GM19397 (cell line): ENCODE data around the gene FGF14.

ENCODE experiments used
- ATAC-seq: cut with Tn5 transposase; IDR thresholded peaks from one replicate; pipeline ENCODE4 v1.9.1; 2021; ENCODE audit warnings: mild to moderate bottlenecking, moderate library complexity; ENCODE audit not compliant: unreplicated experiment

FGF14 gene

DNA sequence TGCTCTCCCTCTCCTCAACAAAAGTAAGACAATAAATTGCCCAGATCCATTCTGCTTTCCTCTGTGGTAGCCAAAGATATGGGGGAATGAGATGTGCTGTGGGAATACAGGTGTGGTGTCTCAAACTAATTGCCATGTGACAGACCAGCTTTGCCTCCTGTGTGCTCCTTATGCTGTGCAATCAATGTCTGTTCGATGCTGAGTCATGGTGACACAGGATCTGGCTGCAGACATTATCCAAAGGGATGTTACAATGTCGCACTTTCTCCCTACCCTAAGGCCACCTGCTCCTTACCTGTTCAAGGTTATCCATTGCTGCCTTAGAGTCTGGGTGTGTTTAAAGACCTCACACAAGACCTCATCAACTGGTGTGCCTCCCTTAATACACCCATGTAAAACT, 32.5 kb downstream of the FGF14 start:
- no peak for ATAC-seq

DNA sequence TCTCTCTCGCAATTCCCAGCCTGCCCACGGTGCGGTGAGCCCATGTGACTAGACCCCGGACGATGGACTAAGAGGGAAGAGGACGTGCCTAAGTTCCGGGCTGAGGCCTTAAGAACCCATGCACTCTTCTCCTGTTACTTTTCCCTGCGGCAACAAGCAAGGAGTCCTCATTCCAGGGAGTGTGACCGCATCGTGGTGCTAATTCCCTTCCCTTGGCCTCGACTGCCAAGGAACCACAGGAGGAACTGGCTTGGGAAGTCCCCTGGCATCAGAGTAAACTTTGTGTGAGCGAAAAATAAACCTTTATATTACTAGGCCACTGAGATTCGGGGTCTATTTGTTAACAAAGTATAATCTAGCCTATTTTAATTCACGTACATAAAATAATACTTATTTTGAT, 34.0 kb downstream of the FGF14 start:
- ATAC-seq: no peak

- ATAC-seq: no peak
Observed at GRCh38 chr13:102361113-102361512, 40.7 kb downstream of the FGF14 start.

GRCh38 chr13:102359264-102359663, 42.6 kb downstream of the FGF14 start:
- no peak for ATAC-seq

GRCh38 chr13:102355251-102355650, 46.6 kb downstream of the FGF14 start:
- no peak for ATAC-seq

GRCh38 chr13:102354011-102354410, 47.8 kb downstream of the FGF14 start:
- ATAC-seq: no peak

DNA sequence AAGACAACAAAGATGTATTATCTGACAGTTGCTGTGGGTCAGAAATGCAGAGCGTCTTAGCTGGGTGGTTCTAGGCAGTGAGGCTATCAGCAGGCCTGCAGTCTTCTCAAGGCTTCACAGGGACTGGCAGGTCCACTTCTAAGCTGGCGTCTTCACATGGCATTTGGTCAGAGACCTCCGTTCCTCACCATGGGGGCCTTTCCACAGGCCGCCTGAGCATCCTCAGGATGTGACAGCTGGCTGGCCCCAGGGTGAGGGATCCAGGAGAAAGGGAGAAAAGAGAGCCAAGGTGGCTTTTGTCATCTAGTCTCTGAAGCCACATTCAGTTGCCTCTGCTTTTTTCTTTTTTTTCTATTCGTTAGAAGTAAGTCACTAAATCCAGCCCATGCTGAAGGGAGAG, 50.3 kb downstream of the FGF14 start:
- no peak for ATAC-seq

DNA sequence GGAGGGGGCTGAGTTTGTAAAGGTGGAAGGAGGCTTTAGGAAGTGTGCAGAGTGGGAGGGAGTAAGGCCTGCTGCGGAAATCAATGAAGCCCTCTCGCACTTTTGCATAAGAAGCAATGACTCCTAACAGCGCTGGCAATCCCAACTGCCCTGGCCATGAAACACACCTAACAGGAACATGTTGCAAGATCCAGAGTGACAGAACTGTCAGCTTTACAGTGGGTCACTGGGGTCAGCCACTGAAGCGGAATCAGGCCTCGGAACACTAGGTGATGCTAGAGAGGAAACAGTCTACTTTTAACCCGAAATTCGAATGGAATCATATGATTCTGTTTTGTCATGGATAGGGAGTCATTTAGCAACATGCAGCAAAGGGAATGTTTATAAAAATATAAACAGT, 54.4 kb downstream of the FGF14 start:
- no peak for ATAC-seq

- ATAC-seq: no peak
Observed at GRCh38 chr13:102346769-102347168, 55.1 kb downstream of the FGF14 start.

DNA sequence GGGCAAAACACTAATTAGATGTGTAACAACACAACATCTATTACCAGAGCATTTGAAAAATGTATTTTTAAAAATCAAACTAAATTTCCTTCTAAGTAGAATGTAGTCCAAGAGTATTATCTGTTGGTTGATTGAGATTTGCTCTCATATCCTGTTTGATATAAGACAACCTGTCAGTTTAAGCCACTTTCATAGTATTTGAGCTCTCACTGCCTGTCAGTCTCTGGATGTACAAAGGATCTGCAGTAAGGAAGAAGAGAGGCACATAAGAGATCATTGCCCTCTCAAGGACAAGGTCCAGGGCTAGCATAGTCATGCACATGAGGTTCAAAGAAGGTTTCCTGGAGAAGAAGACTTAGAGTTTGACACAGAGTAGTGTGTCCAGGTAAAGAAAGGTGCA, 57.4 kb downstream of the FGF14 start:
- ATAC-seq: no peak

GRCh38 chr13:102333320-102334198, 68.3 kb downstream of the FGF14 start:
- ATAC-seq: no peak

DNA sequence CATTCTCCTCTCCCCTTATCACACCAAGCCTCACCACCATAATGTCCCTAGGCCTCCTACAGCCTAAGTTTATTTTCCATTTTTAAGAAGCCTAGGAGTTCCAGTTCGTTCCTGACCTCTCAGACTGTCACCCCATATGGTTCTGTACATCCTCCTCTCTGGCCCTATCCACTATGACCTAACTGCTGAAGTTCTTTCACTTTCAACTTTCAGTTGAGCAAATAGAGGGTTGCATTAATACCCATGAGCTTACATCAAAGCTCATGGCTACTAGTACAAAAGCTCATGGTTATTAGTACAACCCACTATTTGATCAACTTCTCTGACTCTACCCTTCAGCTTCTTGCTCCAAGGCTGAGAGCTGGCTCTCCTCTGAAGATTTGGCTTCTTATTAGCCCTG, 72.9 kb downstream of the FGF14 start:
- ATAC-seq: peak; percentile 72

- no peak for ATAC-seq
Observed at GRCh38 chr13:102327119-102327617, 74.7 kb downstream of the FGF14 start.

DNA sequence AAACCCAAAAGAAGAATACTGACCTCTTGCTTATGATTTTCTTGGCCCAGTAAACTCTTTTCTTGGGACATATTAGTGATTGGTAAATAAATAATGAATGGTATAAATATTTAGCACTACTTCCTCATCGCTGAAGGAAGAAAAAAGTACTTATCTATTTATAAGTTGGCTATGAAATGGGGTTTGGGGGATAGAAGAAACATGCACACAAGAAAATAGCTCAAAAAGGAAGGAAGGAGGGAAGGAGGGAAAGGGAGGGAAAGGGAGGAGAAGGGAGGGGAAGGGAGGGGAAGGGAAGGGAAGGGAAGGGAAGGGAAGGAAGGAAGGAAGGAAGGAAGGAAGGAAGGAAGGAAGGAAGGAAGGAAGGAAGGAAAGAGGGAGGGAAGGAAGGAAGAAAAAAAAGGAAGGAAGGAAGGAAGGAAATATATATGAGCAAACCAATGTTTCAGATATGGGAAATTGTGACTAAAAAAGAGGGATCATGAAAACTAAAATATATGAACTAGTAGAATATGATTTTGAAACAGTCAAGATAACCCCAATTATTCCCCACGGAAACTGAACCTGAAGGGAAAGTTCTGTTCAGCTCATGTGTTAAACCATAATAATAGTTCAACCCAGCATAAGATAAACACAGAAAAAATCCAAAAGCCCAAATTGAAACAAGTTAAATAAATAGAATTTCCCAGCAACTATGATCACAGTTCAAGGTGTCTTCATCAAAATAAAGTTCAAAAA, 75.3 kb downstream of the FGF14 start:
- no peak for ATAC-seq

GRCh38 chr13:102325321-102325720, 76.5 kb downstream of the FGF14 start:
- no peak for ATAC-seq

DNA sequence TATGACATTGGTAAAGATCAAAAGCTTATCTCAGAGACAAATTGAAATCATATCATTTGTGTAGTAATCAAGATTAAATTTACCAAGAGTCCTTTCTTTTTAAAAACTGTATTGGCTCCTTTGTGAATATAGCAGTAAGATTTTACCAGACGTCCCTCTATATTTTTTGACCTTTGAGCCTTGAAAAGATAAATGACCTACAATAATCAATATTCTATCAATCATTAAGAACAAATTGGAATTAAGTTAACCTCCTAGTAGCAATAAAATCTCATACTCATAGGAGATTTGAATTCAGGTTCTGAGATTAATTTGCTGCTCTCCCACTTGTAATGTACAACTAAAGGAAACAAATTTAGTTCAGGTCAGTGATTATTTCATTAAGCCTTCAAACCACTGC, 78.3 kb downstream of the FGF14 start:
- no peak for ATAC-seq

- no peak for ATAC-seq
Observed at GRCh38 chr13:102323012-102323411, 78.8 kb downstream of the FGF14 start.

GRCh38 chr13:102322211-102322610, 79.6 kb downstream of the FGF14 start:
- no peak for ATAC-seq

DNA sequence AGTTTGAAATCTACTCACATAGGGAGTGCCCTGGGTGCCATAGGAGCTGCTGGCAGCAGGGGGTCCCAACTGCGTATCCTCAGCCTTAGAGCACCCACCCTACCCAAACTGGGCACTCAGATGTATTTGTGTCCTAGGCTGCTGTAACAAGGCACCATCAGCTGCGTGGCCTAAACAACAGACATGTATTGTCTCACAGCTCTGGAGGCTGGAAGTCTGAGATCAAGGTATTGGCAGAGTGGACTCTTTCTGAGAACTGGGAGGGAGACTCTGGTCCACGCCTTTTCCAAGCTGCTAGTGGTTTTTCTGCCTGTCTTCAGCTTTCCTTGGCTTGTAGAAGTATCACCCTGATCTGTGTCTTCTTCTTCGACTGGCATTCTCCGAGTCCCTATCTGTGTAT, 83.6 kb downstream of the FGF14 start:
- no peak for ATAC-seq

- no peak for ATAC-seq
Observed at GRCh38 chr13:102317593-102317992, 84.3 kb downstream of the FGF14 start.

DNA sequence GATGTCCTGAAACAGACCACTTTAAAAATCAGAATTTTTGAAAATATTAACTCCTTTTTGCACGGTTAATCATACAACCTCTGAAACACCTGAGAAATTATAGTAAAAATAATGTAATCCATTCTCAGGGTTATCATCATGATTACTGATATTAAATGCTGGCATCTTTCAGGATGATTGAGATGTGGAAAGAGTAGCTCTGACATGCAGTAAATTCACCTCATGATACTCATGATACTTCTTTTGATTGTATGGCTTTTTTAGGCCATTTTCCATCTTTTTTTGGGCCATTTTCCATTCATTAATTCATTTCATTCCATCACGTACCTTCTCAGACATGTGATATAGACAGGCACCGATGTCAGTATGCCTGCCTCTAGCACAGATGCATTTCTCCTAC, 85.1 kb downstream of the FGF14 start:
- ATAC-seq: no peak

DNA sequence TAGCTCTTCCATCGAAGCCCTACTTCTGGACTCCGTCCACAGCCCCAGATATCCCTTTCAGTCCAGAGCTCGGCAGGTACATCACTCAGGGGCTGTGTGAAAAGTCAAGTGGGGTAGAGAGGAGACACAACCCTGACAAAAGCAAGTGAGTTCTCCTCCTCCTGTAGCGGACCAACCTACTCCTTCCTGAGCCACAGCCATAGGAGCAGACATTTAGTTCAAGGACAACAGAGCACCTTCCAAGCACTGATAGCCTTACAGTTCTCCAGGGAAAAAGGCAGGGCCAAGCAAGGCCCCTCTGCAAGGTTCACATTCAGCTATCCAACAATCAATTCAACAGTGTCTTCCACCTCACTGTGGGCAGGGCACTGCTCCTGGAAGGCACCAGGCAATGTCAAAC, 89.0 kb downstream of the FGF14 start:
- ATAC-seq: no peak
